ENCODE data around the gene TRABD2B.

Gene TRABD2B

GRCh38 chr1:47727051-47727696 lies 270.0 kb downstream of the TRABD2B start:
- Histone ChIP-seq H3K9me3 (ENCODE audit: control insufficient read depth, low read length) (no peaks in the 10 kb centered on the region), H3K36me3 (ENCODE audit: control insufficient read depth, insufficient read depth, low read length) (no peaks in the 10 kb centered on the region), H3K27ac (ENCODE audit: low read depth, low read length, severe bottlenecking) (no peak overlapping the region), H3K4me1 (ENCODE audit: control insufficient read depth, insufficient read depth, low read length, poor library complexity, severe bottlenecking) (peaks cover 11% of the 10 kb centered on the region), H3K4me3 (ENCODE audit: extremely low read depth, insufficient read depth, low read length, poor library complexity, severe bottlenecking) (no peak overlapping the region)
- WGBS, 2 experiments (ENCODE audit: insufficient coverage in 2 of 2) = 82% methylated on average over 6 to 8 of the region's 8 CpGs

DNA sequence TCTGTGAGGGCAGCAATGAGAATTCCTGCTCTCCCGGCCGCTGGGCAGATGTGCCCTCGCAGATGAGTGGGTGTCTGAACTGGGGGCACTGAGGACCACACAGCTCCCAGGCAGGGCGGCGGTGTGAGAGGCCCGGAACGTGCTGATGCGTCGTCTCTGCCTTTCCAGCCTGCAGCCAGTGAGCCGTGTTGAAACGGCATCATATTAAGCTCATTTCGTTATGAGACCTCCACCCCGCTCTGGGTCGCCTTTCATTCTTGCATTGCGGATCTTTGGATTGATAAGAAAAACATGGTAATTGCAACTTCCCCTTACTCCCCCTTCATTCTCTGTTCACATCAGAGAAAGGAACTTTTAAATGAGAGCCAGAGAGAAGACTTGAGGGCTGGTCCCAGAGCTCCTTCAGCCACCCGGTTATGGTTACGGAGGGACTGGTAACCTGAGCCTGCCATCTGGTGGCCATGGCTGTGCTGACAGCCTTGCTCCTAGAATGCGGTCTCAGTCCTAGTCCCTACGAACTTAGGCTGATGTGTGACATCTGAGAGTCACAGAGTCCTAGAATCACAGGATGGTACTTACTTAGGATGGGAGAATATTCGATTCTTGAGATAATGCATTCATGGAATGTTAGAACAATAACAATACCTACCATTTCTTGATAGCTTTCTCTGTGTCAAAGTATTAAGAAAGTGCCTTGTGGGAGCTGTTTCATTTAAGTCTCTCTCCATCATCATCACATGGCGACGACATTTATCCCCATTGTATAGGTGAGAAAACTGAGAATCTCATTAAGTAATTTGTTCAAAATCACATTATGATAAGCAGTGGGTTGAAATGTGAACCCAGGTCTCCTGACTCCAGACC lies 271.0 kb downstream of the TRABD2B start:
- no peak overlapping the region for H3K27ac ChIP-seq (ENCODE audit: low read depth, low read length, severe bottlenecking)
- peak overlapping the region; percentile 2 for H3K4me3 ChIP-seq (ENCODE audit: extremely low read depth, insufficient read depth, low read length, poor library complexity, severe bottlenecking)
- WGBS, 2 experiments (ENCODE audit: insufficient coverage in 2 of 2) = 7 to 9% methylated on average over 14 to 16 of the region's 22 CpGs
- peaks cover 11% of the 10 kb centered on the region for H3K4me1 ChIP-seq (ENCODE audit: control insufficient read depth, insufficient read depth, low read length, poor library complexity, severe bottlenecking)
- H3K9me3 ChIP-seq (ENCODE audit: control insufficient read depth, low read length) = no peaks in the 10 kb centered on the region
- no peaks in the 10 kb centered on the region for H3K36me3 ChIP-seq (ENCODE audit: control insufficient read depth, insufficient read depth, low read length)

GRCh38 chr1:47725511-47725991 lies 271.6 kb downstream of the TRABD2B start:
- WGBS, 2 experiments (ENCODE audit: insufficient coverage in 2 of 2) = 20 to 23% methylated on average over 8 to 12 of the region's 13 CpGs
- H3K36me3 ChIP-seq (ENCODE audit: control insufficient read depth, insufficient read depth, low read length) = no peaks in the 10 kb centered on the region
- H3K4me1 ChIP-seq (ENCODE audit: control insufficient read depth, insufficient read depth, low read length, poor library complexity, severe bottlenecking) = peaks cover 11% of the 10 kb centered on the region
- H3K27ac ChIP-seq (ENCODE audit: low read depth, low read length, severe bottlenecking) = no peak overlapping the region
- H3K4me3 ChIP-seq (ENCODE audit: extremely low read depth, insufficient read depth, low read length, poor library complexity, severe bottlenecking) = peak overlapping the region; percentile 11
- no peaks in the 10 kb centered on the region for H3K9me3 ChIP-seq (ENCODE audit: control insufficient read depth, low read length)

GRCh38 chr1:47725000-47725473 lies 272.1 kb downstream of the TRABD2B start:
- H3K4me1 ChIP-seq (ENCODE audit: control insufficient read depth, insufficient read depth, low read length, poor library complexity, severe bottlenecking) = peaks cover 11% of the 10 kb centered on the region
- WGBS, 2 experiments (ENCODE audit: insufficient coverage in 2 of 2) = 0 to 1% methylated on average over 17 to 39 of the region's 45 CpGs
- no peaks in the 10 kb centered on the region for H3K9me3 ChIP-seq (ENCODE audit: control insufficient read depth, low read length)
- H3K4me3 ChIP-seq (ENCODE audit: extremely low read depth, insufficient read depth, low read length, poor library complexity, severe bottlenecking) = peak overlapping the region; percentile 11
- H3K27ac ChIP-seq (ENCODE audit: low read depth, low read length, severe bottlenecking) = no peak overlapping the region
- H3K36me3 ChIP-seq (ENCODE audit: control insufficient read depth, insufficient read depth, low read length) = no peaks in the 10 kb centered on the region

GRCh38 chr1:47724432-47724999 lies 272.7 kb downstream of the TRABD2B start:
- Histone ChIP-seq H3K9me3 (ENCODE audit: control insufficient read depth, low read length) (no peaks in the 10 kb centered on the region), H3K36me3 (ENCODE audit: control insufficient read depth, insufficient read depth, low read length) (no peaks in the 10 kb centered on the region), H3K27ac (ENCODE audit: low read depth, low read length, severe bottlenecking) (no peak overlapping the region), H3K4me1 (ENCODE audit: control insufficient read depth, insufficient read depth, low read length, poor library complexity, severe bottlenecking) (peaks cover 11% of the 10 kb centered on the region), H3K4me3 (ENCODE audit: extremely low read depth, insufficient read depth, low read length, poor library complexity, severe bottlenecking) (peak overlapping the region; percentile 11)
- WGBS, 2 experiments (ENCODE audit: insufficient coverage in 2 of 2) = 81 to 84% methylated on average over 12 to 13 of the region's 13 CpGs

GRCh38 chr1:47722909-47723580 lies 274.1 kb downstream of the TRABD2B start:
- Histone ChIP-seq H3K36me3 (ENCODE audit: control insufficient read depth, insufficient read depth, low read length) (no peaks in the 10 kb centered on the region), H3K4me3 (ENCODE audit: extremely low read depth, insufficient read depth, low read length, poor library complexity, severe bottlenecking) (no peak overlapping the region), H3K27ac (ENCODE audit: low read depth, low read length, severe bottlenecking) (no peak overlapping the region), H3K9me3 (ENCODE audit: control insufficient read depth, low read length) (no peaks in the 10 kb centered on the region), H3K4me1 (ENCODE audit: control insufficient read depth, insufficient read depth, low read length, poor library complexity, severe bottlenecking) (peaks cover 11% of the 10 kb centered on the region)
- WGBS, 2 experiments (ENCODE audit: insufficient coverage in 2 of 2) = 87 to 90% methylated on average over 10 to 11 of the region's 11 CpGs

DNA sequence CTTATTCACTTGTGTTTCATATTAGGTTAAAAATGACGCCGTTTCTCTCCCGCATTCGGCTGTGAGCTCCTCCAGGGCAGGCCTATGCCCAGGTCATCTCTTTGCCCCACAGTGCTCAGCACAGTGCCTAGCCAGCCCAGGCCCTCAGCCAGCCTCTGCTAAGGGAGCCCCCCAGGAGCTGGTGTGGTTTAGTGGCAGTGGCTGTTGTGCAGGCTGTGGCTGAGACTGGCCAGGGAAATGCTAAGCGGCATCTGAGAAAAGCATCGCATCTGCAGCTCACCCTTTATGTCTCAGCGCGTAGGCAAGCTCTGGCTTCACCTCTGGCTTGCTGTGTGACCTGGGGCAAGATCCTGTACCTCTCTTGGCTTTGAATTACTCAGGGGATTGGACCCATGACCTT lies 275.1 kb downstream of the TRABD2B start:
- Histone ChIP-seq H3K9me3 (ENCODE audit: control insufficient read depth, low read length) (no peaks in the 10 kb centered on the region), H3K4me1 (ENCODE audit: control insufficient read depth, insufficient read depth, low read length, poor library complexity, severe bottlenecking) (peaks cover 11% of the 10 kb centered on the region), H3K36me3 (ENCODE audit: control insufficient read depth, insufficient read depth, low read length) (no peaks in the 10 kb centered on the region), H3K4me3 (ENCODE audit: extremely low read depth, insufficient read depth, low read length, poor library complexity, severe bottlenecking) (no peak overlapping the region), H3K27ac (ENCODE audit: low read depth, low read length, severe bottlenecking) (no peak overlapping the region)
- WGBS, 2 experiments (ENCODE audit: insufficient coverage in 2 of 2) = 93 to 94% methylated on average over 6 to 8 of the region's 8 CpGs

DNA sequence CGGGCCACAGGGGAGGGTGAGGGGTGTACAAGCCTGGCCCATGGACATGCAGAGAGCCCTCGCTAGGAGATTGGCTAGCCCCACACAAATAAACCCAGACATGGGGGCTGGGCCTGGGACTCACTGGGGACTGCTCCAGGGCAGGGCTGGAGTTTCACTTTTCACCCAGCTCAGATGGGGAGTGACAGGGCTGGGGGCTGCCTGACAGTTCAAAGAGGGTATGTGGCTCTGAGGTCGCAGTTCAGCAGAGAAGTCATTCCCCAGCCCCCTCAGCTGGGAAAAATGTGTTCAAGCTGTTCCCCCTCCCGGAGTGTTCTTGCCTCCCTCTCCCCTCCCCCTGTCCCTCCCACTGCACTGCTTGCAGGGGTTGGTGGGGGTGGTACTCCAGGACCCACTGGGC lies 277.1 kb downstream of the TRABD2B start:
- no peak overlapping the region for H3K27ac ChIP-seq (ENCODE audit: low read depth, low read length, severe bottlenecking)
- H3K36me3 ChIP-seq (ENCODE audit: control insufficient read depth, insufficient read depth, low read length) = no peaks in the 10 kb centered on the region
- WGBS, 2 experiments (ENCODE audit: insufficient coverage in 2 of 2) = 49 to 66% methylated on average over 2 to 3 of the region's 4 CpGs
- H3K4me3 ChIP-seq (ENCODE audit: extremely low read depth, insufficient read depth, low read length, poor library complexity, severe bottlenecking) = no peak overlapping the region
- peaks cover 5% of the 10 kb centered on the region for H3K4me1 ChIP-seq (ENCODE audit: control insufficient read depth, insufficient read depth, low read length, poor library complexity, severe bottlenecking)
- no peaks in the 10 kb centered on the region for H3K9me3 ChIP-seq (ENCODE audit: control insufficient read depth, low read length)

DNA sequence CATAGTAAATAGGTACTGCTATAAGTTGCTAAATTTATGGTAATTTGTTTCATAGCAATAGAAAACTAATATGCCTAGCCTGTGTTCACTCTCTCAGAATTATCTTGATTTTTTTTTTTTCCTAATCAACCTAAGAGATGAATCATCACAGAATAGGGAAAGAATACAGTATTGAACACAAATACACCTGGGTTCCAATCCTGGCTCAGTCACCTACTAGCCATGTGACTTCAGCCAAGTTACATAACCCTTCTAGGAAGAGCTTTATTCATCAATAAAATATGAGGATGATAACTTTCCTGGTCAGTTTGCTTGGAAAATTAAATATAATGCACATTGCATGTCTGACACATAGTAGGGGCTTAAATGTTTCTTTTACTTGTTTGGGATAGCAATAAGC lies 279.8 kb downstream of the TRABD2B start:
- Histone ChIP-seq H3K27ac (ENCODE audit: low read depth, low read length, severe bottlenecking) (no peak overlapping the region), H3K4me1 (ENCODE audit: control insufficient read depth, insufficient read depth, low read length, poor library complexity, severe bottlenecking) (no peaks in the 10 kb centered on the region), H3K4me3 (ENCODE audit: extremely low read depth, insufficient read depth, low read length, poor library complexity, severe bottlenecking) (no peak overlapping the region), H3K9me3 (ENCODE audit: control insufficient read depth, low read length) (no peaks in the 10 kb centered on the region), H3K36me3 (ENCODE audit: control insufficient read depth, insufficient read depth, low read length) (no peaks in the 10 kb centered on the region)

- no peaks in the 10 kb centered on the region for H3K36me3 ChIP-seq (ENCODE audit: control insufficient read depth, insufficient read depth, low read length)
- 89 to 90% methylated on average over 2 of the region's 4 CpGs for WGBS, 2 experiments (ENCODE audit: insufficient coverage in 2 of 2)
- H3K27ac ChIP-seq (ENCODE audit: low read depth, low read length, severe bottlenecking) = no peak overlapping the region
- no peaks in the 10 kb centered on the region for H3K4me1 ChIP-seq (ENCODE audit: control insufficient read depth, insufficient read depth, low read length, poor library complexity, severe bottlenecking)
- H3K9me3 ChIP-seq (ENCODE audit: control insufficient read depth, low read length) = no peaks in the 10 kb centered on the region
- H3K4me3 ChIP-seq (ENCODE audit: extremely low read depth, insufficient read depth, low read length, poor library complexity, severe bottlenecking) = no peak overlapping the region
These were observed 283.0 kb downstream of the TRABD2B start for GRCh38 chr1:47713975-47714767.
